Caco-2 (cell line): ENCODE data around the gene TFB2M. TPM values are rescaled to one million over a fixed set of nuclear protein-coding genes. Genes with fewer than 3 reads are reported as not detected.
"Not testable (repeated sequence)": the region's sequence is repeated elsewhere in the genome, so short reads cannot be mapped to it uniquely, and the experiment has no call there.

Experiments used
- BruUV-seq: library from RNA; stranded (reverse); fragments of 400-500 nt; replicated peaks from 2 replicates; lab custom pipeline; 2021; lab: Mats Ljungman, UMichigan
- CTCF ChIA-PET: fragments of 300-600 bp; sonication (Branson Sonifier 250); formaldehyde crosslinking; loops from one replicate; lab custom pipeline; 2022; ENCODE audit warnings: antibody characterized with exemption; lab: Charles Lee
- POLR2A ChIA-PET: fragments of 300-600 bp; sonication (Branson Sonifier 250); formaldehyde crosslinking; loops from one replicate; lab custom pipeline; 2022; ENCODE audit warnings: antibody characterized with exemption; lab: Charles Lee
- DNase-seq, 2 experiments: peaks; one replicate each; pipeline versions ENCODE4 v3.0.0 to v3.0.0-alpha.2; 2020 to 2022
- H3K27me3 ChIP-seq: replicated peaks from 2 replicates; pipeline ENCODE4 v1.6.0; 2011; ENCODE audit warnings: low read length; ENCODE audit not compliant: control insufficient read depth, insufficient read depth
- H3K36me3 ChIP-seq: 2 replicates; pipeline ENCODE4 v1.5.1; 2011; ENCODE audit warnings: low read length; ENCODE audit not compliant: control insufficient read depth, insufficient read depth
- H3K4me1 ChIP-seq: fragments of 250-450 bp; sonication (Bioruptor Pico); 2 replicates; pipeline ENCODE4 v1.5.1; 2020; ENCODE audit warnings: mild to moderate bottlenecking
- H3K4me3 ChIP-seq: 2 replicates; pipeline ENCODE4 v1.5.1; 2011; ENCODE audit warnings: low read depth, mild to moderate bottlenecking, control low read depth, low read length
- H3K9me3 ChIP-seq: fragments of 250-450 bp; sonication (Bioruptor Pico); 2 replicates; pipeline ENCODE4 v1.5.1; 2020; ENCODE audit warnings: mild to moderate bottlenecking, moderate library complexity
- H3K27ac Mint-ChIP-seq: one replicate; pipeline ENCODE4 v1.8.0; 2022; ENCODE audit warnings: mixed read lengths; ENCODE audit not compliant: unreplicated experiment
- H3K27me3 Mint-ChIP-seq: one replicate; pipeline ENCODE4 v1.8.0; 2022; ENCODE audit warnings: mixed read lengths; ENCODE audit not compliant: insufficient read depth, unreplicated experiment
- H3K36me3 Mint-ChIP-seq: one replicate; pipeline ENCODE4 v1.8.0; 2022; ENCODE audit warnings: mild to moderate bottlenecking, mixed read lengths; ENCODE audit not compliant: insufficient read depth, unreplicated experiment
- H3K4me1 Mint-ChIP-seq: one replicate; pipeline ENCODE4 v1.8.0; 2022; ENCODE audit warnings: low read depth, mixed read lengths; ENCODE audit not compliant: unreplicated experiment
- H3K4me3 Mint-ChIP-seq: one replicate; pipeline ENCODE4 v1.8.0; 2022; ENCODE audit warnings: mild to moderate bottlenecking, moderate library complexity, mixed read lengths; ENCODE audit not compliant: unreplicated experiment
- H3K9me3 Mint-ChIP-seq: one replicate; pipeline ENCODE4 v1.8.0; 2022; ENCODE audit warnings: mixed read lengths; ENCODE audit not compliant: unreplicated experiment
- CTCF ChIP-seq, 2 experiments: fragments of 200-600 bp in 1 of 2; IDR thresholded peaks; 1 replicate in 1 of 2; 2 replicates in 1 of 2; pipeline versions ENCODE4 v1.5.1 to v1.8.0; 2011 to 2022; ENCODE audit warnings: antibody characterized with exemption in 1 of 2, control low read depth in 1 of 2, inconsistent platforms in 1 of 2, low read depth in 1 of 2, low read length in 1 of 2, mild to moderate bottlenecking in 1 of 2, moderate library complexity in 1 of 2; ENCODE audit not compliant: insufficient read depth in 1 of 2, severe bottlenecking in 1 of 2, unreplicated experiment in 1 of 2
- intact Hi-C: fragments of 100-400 bp; cut with micrococcal nuclease; formaldehyde crosslinking; loops from one replicate; pipeline ENCODE4 v1.10.0; 2022; ENCODE audit not compliant: unreplicated experiment
- total RNA-seq: library from RNA; stranded (reverse); gene quantifications from 2 replicates; pipeline ENCODE4 v1.2.3, GENCODE V29; 2022

Gene TFB2M
- total RNA-seq, 1 experiment from 2014 or later = 23.9 TPM

GRCh38 chr1:246591047-246591446 is 25.0 kb upstream of the TFB2M start:
- BruUV-seq = no TSS peak
- no peaks in the 10 kb centered on the region for H3K4me1 Mint-ChIP-seq
- Histone ChIP-seq H3K4me3 (no peak overlapping the region), H3K4me1 (no peaks in the 10 kb centered on the region), H3K27me3 (no peaks in the 10 kb centered on the region), H3K36me3 (no peaks in the 10 kb centered on the region), H3K9me3 (no peaks in the 10 kb centered on the region)
- peaks cover 4% of the 10 kb centered on the region for H3K36me3 Mint-ChIP-seq
- ChIA-PET CTCF (no interaction called here), POLR2A (no interaction called here)
- intact Hi-C loops = no loop called here
- H3K4me3 Mint-ChIP-seq = no peak overlapping the region
- DNase-seq = no peak
- H3K27me3 Mint-ChIP-seq = no peaks in the 10 kb centered on the region
- H3K9me3 Mint-ChIP-seq = no peaks in the 10 kb centered on the region
- TF ChIP-seq CTCF (IDR thresholded peaks at IDR 0.05; ENCODE audit: insufficient read depth in 1 of 2, low read depth in 1 of 2, low read length in 1 of 2, severe bottlenecking in 1 of 2, unreplicated experiment in 1 of 2) = no peak
- no peak overlapping the region for H3K27ac Mint-ChIP-seq

DNA sequence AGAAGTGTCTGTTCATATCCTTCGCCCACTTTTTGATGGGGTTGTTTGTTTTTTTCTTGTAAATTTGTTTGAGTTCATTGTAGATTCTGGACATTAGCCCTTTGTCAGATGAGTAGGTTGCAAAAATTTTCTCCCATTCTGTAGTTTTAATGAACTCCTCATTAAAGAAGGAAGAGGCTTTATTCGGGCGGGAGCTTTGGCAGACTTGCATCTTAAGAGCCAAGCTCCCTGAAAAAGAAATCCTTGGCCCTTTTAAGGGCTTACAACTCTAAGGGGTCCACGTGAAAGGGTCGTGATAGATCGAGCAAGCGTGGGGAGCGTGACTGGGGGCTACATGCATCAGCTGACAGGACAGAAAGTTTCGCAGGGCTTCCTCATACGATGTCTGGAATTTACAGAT is 23.9 kb upstream of the TFB2M start:
- DNase-seq = not testable (repeated sequence)

DNA sequence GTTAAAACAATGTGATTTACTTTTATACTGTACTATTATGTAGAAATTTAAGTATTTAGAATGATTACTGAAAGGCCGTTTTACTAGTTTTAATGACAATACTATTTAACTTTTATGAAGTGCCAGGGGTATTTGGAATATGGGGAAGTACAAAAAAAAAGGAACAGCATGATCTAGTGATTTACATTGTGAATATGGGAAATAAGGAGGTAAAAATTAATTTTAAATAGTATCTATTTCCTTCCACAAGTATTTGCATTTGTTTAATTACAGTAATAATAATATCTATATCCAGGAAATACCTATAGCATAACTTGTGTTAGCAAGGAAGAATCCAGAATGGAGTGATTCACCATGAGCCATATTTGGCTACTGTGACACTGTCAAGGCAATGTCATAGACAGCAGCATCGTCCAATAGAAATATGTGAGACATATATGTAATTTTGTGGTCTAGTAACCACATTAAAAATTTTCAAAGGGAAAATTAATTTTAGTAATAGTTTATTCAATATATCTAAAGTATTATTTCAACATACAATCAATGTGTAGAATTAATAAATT is 22.2 kb upstream of the TFB2M start:
- no peak overlapping the region for H3K4me3 Mint-ChIP-seq
- H3K27me3 ChIP-seq = no peaks in the 10 kb centered on the region
- POLR2A ChIA-PET = no interaction called here
- H3K4me3 ChIP-seq = no peak overlapping the region
- no peak overlapping the region for H3K27ac Mint-ChIP-seq
- H3K4me1 Mint-ChIP-seq = peaks cover 9% of the 10 kb centered on the region
- no peaks in the 10 kb centered on the region for H3K27me3 Mint-ChIP-seq
- peaks cover 9% of the 10 kb centered on the region for H3K4me1 ChIP-seq
- intact Hi-C loops = no loop called here
- no peaks in the 10 kb centered on the region for H3K9me3 ChIP-seq
- no peak for DNase-seq
- no peak for TF ChIP-seq CTCF (IDR thresholded peaks at IDR 0.05; ENCODE audit: insufficient read depth in 1 of 2, low read depth in 1 of 2, low read length in 1 of 2, severe bottlenecking in 1 of 2, unreplicated experiment in 1 of 2)
- peaks cover 13% of the 10 kb centered on the region for H3K36me3 Mint-ChIP-seq
- CTCF ChIA-PET = no interaction called here
- no TSS peak for BruUV-seq
- no peaks in the 10 kb centered on the region for H3K9me3 Mint-ChIP-seq
- H3K36me3 ChIP-seq = no peaks in the 10 kb centered on the region

More for the DNA sequence above, 23.9 kb upstream of the TFB2M start:
- H3K36me3 ChIP-seq, H3K4me3 ChIP-seq, H3K9me3 Mint-ChIP-seq, H3K27ac Mint-ChIP-seq, H3K27me3 Mint-ChIP-seq, H3K4me1 Mint-ChIP-seq, POLR2A ChIA-PET, H3K4me3 Mint-ChIP-seq, intact Hi-C loops, H3K4me1 ChIP-seq, CTCF ChIA-PET, H3K36me3 Mint-ChIP-seq, H3K9me3 ChIP-seq, BruUV-seq, H3K27me3 ChIP-seq: not testable (repeated sequence)

DNA sequence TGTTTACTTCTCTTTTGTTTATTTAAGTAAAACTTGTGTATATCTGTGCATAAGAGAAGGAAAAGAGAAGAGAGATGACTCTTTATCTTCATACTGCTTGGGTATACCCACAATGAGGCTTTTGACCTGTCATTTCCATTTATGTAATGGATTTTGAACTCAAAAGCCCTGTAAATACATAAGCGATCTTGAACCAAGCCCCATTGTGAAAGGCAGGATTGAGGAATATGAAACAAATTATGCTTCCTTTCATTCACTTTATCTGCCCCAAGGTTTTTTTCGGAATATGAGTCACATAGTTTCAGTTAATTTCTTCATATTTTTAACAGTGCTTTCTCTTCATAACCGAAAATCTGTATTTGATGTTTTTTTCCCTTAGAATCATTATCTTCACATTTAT is 21.5 kb upstream of the TFB2M start:
- H3K27ac Mint-ChIP-seq = no peak overlapping the region
- no TSS peak for BruUV-seq
- no peak for TF ChIP-seq CTCF (IDR thresholded peaks at IDR 0.05; ENCODE audit: insufficient read depth in 1 of 2, low read depth in 1 of 2, low read length in 1 of 2, severe bottlenecking in 1 of 2, unreplicated experiment in 1 of 2)
- H3K36me3 ChIP-seq = no peaks in the 10 kb centered on the region
- peaks cover 16% of the 10 kb centered on the region for H3K4me1 Mint-ChIP-seq
- no peaks in the 10 kb centered on the region for H3K9me3 Mint-ChIP-seq
- intact Hi-C loops = no loop called here
- H3K27me3 ChIP-seq = no peaks in the 10 kb centered on the region
- CTCF ChIA-PET = no interaction called here
- peaks cover 16% of the 10 kb centered on the region for H3K4me1 ChIP-seq
- H3K36me3 Mint-ChIP-seq = peaks cover 17% of the 10 kb centered on the region
- no peaks in the 10 kb centered on the region for H3K27me3 Mint-ChIP-seq
- DNase-seq = no peak
- H3K4me3 ChIP-seq = no peak overlapping the region
- no peaks in the 10 kb centered on the region for H3K9me3 ChIP-seq
- POLR2A ChIA-PET = no interaction called here
- H3K4me3 Mint-ChIP-seq = no peak overlapping the region
